Measurements from ENCODE around the gene PRAMEF4.
"Not testable (repeated sequence)": the region's sequence is repeated elsewhere in the genome, so short reads cannot be mapped to it uniquely, and the experiment has no call there.

GRCh38 chr1:12921749-12922148 is 35.7 kb upstream of the PRAMEF4 start:
- TF ChIP-seq, protein P1, sequence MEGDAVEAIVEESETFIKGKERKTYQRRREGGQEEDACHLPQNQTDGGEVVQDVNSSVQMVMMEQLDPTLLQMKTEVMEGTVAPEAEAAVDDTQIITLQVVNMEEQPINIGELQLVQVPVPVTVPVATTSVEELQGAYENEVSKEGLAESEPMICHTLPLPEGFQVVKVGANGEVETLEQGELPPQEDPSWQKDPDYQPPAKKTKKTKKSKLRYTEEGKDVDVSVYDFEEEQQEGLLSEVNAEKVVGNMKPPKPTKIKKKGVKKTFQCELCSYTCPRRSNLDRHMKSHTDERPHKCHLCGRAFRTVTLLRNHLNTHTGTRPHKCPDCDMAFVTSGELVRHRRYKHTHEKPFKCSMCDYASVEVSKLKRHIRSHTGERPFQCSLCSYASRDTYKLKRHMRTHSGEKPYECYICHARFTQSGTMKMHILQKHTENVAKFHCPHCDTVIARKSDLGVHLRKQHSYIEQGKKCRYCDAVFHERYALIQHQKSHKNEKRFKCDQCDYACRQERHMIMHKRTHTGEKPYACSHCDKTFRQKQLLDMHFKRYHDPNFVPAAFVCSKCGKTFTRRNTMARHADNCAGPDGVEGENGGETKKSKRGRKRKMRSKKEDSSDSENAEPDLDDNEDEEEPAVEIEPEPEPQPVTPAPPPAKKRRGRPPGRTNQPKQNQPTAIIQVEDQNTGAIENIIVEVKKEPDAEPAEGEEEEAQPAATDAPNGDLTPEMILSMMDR (conservative IDR thresholded peaks at IDR 0.05; ENCODE audit: low read length), result not testable (repeated sequence)
- not testable (repeated sequence) for TF ChIP-seq EZH2phosphoT487 (IDR thresholded peaks at IDR 0.05; ENCODE audit: borderline replicate concordance)

All from Loucy (cell line).